CD4-positive, alpha-beta T cell treated with Interferon alpha-2 for 1 hour (primary cell): ENCODE data around the gene KDM1A.

Experiments
- DNase-seq, 2 donors: peaks; one replicate each; pipeline ENCODE4 v3.0.0-alpha.2; 2020 to 2022

Gene KDM1A

DNA sequence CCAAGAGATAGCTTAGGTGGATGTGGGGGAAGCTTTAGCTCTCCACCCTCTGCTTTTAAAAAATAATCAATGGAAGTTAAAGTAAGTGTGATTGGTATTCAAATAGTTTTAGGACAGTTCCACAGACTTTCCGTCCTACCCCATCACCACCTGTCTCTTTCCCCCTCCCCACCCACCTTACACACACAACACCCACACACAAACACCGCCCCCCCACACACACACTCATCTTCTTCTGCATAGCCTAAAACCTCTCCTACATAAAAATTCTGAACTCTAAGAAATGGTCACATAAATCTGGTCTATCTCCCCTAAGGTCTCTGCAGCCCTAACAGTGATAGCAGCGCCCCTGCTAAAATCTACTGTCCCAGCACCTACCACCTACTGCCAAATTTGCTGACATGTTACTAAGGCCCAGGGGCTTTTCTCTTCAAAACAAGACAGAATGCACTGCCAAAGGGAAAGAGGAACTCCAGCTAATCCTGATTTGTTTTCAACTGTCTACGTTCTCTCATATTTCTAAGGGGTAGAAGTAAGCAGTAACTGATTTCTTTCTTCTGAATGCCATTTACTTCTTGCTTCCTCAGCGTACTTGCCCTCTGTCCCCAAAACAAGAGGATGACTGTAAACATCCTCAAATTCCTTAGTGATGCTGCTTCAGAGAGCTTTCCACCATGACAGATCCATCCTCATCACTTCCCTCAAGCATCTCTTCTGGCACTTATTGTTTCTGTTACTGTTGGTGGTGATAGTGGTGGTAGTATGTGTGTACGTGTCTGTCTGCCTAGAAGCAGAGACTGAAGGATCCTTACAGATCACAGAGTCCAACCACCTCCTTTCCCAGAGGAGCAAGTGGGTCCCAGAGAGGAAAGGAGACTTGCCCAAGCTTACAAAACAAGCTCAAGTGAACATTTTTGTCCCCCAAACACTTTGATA is 92.6 kb downstream of the KDM1A start:
- no peak for DNase-seq

GRCh38 chr1:23114424-23115079 is 95.3 kb downstream of the KDM1A start:
- peak in 1 of 2 donors; percentile 20 for DNase-seq

DNA sequence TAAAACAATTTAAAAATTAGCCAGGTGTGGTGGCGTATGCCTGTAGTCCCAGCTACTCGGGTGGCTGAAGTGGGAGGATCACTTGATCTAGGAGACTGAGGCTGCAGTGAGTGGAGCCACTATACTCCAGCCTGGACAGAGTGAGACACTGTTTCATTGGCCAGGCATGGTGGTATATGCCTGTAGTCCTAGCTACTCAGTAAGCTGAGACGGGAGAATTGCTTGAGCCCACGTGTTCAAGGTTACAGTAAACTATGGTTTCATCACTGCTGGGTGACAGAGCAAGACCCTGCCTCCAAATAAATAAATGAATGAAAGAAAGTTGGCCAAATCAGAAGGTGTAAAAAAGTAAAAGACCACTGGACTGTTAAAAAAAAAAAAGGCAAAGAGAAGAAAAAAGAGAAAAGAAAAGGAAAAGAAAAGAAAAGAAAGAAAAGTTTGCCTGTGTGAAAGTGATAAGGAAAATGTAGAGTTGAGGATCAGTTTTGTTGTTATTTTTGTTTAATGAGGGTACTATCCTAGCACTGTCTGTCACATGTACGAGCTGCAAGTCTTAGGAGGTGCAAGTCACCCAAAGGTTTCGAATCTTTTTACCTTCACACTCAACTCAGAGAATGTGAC is 97.1 kb downstream of the KDM1A start:
- no peak for DNase-seq

GRCh38 chr1:23116921-23117699 is 97.8 kb downstream of the KDM1A start:
- DNase-seq = no peak

- DNase-seq = no peak
Observed at GRCh38 chr1:23118407-23118806, 99.1 kb downstream of the KDM1A start.

GRCh38 chr1:23118957-23119792 is 99.9 kb downstream of the KDM1A start:
- peak; percentile 62 to 81 for DNase-seq

DNA sequence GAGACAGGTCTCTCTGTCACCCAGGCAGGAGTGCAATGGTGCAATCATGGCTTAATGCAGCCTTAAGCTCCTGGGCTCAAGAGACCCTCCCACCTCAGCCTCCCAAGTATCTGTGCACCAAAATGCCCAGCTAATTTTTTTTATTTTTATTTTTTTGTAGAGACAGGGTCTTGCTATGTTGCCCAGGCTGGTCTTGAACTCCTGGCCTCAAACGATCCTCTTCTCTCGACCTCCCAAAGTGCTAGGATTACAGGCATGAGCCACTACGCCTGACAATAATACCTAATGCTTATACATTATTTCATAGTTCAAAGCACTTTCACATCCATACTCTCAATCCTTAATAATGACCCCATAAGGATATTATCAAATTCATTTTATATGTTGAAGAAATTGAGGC is 101.1 kb downstream of the KDM1A start:
- DNase-seq = no peak

DNA sequence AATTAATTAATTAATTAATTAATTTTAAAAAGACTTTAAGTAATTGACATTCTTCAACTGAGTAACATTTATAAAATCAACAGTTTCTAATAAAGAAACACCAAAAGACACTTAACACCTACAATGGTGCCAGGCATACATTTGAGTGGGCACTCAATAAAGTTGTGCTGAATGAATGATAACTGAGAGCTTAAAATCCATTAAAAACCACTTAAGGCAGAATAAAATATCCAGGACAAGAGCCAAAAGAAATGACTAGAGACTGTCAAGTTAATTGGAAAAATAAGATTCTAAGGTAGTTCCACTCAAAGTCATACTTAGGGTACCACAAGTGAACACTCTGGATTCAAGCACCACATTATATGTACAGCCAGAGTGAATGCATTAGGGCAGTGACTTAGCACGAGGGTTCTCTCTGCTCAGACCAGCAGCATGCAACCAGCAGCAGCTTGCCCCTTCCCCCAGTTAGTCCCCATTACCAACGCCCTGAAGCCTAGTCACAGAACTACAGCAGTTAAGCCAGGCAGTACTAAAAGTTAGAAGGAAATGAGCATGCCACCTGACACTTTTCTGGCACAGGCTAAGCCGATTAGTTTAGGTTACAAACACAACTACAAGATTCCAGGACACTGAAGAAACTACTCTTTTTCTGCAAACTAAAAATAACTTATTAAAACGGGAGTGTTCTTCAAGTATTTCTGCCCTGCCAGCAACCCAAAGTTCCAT is 102.9 kb downstream of the KDM1A start:
- DNase-seq = no peak

GRCh38 chr1:23122796-23123195 is 103.5 kb downstream of the KDM1A start:
- no peak for DNase-seq

GRCh38 chr1:23123528-23123927 is 104.3 kb downstream of the KDM1A start:
- DNase-seq = no peak

DNA sequence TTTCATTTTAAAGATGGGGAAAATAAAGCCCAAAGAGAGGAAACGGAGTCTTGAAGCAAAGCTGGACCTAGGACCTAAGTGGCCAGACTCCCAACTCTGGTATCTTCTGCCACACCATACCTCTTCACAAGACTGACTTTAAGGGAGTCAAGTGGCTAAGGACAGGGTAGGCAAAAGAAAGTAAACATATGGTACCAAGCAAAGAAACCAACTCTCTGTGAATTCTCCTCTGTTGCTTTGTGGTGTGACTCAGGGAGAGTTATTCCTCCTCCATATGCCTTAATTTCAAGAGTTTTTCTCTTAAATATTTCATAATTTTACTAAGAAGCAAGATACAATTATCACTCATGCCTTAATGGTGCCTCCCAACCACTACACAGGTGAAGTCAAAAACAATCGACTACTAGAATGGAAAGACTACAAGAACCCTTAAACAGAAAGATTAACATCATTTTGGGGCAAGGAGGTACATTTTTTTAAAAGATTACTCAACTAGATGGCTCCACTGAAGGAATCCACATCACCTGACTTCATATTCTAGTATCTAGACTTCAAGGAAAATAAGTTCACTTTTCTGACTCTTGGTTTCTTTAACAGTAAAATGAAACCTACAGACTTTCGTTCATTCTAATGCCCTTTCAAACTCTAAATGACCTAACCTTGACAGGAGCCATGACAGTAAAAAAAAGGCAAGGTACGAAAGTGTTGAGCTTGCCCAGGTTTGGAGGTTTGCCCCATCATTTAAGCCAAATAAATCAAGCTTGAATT is 105.2 kb downstream of the KDM1A start:
- DNase-seq = no peak

DNA sequence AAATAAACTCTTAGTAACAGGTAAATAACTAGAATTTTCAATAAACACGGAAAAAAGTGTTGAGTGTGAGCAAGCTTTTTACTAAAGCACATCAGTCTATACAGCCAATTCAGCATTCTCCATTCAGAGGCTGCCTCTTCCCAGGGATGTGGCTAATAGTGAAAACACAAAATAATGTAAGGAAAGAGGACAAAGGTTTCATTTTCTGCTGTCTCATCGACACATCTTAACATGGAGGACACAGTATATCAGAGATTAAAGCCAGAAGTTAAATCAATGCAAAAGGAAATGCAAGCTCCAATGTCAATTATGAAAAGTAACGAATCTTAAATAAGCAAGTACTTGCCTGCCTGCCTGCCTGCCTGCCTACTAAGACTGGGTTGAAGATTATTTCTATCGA is 106.2 kb downstream of the KDM1A start:
- no peak for DNase-seq

DNA sequence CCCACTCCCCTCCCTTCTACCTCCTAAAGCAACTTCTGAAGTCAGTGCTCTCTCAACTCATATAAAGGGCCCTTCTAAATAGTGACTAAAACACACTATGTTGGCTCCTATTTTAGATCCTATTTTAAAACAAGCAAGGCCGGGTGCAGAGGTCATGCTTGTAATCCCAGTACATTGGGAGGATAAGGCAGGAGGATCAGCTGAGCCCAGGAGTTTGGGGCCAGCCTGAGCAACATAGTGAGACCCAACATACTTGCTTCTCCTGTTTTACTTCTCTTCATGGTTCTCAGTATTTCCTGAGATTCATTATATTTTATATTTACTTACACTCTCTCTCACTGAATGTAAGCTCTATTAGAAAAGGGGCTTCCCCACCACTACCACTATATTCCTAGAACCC is 106.9 kb downstream of the KDM1A start:
- no peak for DNase-seq

DNA sequence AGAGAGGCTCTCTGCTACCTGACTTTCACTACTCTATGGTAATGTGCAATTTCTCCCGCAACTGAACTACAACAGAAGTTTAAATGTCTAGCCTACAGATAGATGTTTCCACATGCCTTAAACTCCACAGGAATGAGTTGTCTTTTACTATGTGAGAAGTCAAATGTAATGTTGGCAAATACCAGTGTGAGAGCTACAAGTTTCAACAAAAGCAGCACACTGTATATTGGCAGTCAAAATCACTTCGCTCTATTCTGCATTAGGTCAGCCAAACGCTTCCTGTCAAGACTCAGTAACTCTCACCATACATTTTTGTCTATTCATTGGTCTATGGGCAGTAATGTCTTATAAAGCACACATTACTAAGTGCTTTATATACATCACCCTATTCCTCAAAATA is 107.5 kb downstream of the KDM1A start:
- DNase-seq = no peak

GRCh38 chr1:23129846-23130245 is 110.6 kb downstream of the KDM1A start:
- DNase-seq = no peak

GRCh38 chr1:23132033-23132432 is 112.8 kb downstream of the KDM1A start:
- no peak for DNase-seq
